Gastroesophageal sphincter (tissue), 3 donors: ENCODE results near the gene FHDC1.

Experiments
- POLR2A ChIP-seq, 2 donors: fragments of 450-650 bp; IDR thresholded peaks; one replicate each; pipeline ENCODE4 v1.6.1; 2017; ENCODE audit warnings: antibody characterized with exemption in 2 of 2, mild to moderate bottlenecking in 2 of 2, moderate library complexity in 1 of 2
- POLR2AphosphoS5 ChIP-seq: sonication (generic); formaldehyde crosslinking; IDR thresholded peaks from one replicate; pipeline ENCODE4 v1.6.1; 2017; ENCODE audit warnings: antibody characterized with exemption
- TF ChIP-seq, protein P1 (sequence below), 4 experiments: fragments of 200-600 bp in 2 of 4; fragments of 450-650 bp in 2 of 4; sonication (generic) in 1 of 4; IDR thresholded peaks; one replicate each; pipeline ENCODE4 v1.5.1; 2017 to 2019; ENCODE audit warnings: antibody characterized with exemption in 4 of 4, mild to moderate bottlenecking in 2 of 4, moderate library complexity in 2 of 4

- TF ChIP-seq, protein P1, sequence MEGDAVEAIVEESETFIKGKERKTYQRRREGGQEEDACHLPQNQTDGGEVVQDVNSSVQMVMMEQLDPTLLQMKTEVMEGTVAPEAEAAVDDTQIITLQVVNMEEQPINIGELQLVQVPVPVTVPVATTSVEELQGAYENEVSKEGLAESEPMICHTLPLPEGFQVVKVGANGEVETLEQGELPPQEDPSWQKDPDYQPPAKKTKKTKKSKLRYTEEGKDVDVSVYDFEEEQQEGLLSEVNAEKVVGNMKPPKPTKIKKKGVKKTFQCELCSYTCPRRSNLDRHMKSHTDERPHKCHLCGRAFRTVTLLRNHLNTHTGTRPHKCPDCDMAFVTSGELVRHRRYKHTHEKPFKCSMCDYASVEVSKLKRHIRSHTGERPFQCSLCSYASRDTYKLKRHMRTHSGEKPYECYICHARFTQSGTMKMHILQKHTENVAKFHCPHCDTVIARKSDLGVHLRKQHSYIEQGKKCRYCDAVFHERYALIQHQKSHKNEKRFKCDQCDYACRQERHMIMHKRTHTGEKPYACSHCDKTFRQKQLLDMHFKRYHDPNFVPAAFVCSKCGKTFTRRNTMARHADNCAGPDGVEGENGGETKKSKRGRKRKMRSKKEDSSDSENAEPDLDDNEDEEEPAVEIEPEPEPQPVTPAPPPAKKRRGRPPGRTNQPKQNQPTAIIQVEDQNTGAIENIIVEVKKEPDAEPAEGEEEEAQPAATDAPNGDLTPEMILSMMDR (IDR thresholded peaks at IDR 0.05) = no peak
- TF ChIP-seq POLR2A (IDR thresholded peaks at IDR 0.05) (no peak), POLR2AphosphoS5 (no peak)
Observed at GRCh38 chr4:152996111-152996571, 60.0 kb downstream of the FHDC1 start.
